Loucy (cell line): ENCODE results near the gene RAB44.

Experiments used
- H2AFZ ChIP-seq: fragments of 200-600 bp; sonication (generic); 2 replicates; pipeline ENCODE4 v1.6.0; 2016; ENCODE audit warnings: antibody characterized with exemption, mild to moderate bottlenecking, low read length, moderate library complexity
- H3F3A ChIP-seq: fragments of 200-600 bp; 2 replicates; pipeline ENCODE4 v1.6.0; 2016; ENCODE audit warnings: antibody characterized with exemption, low read depth, mild to moderate bottlenecking
- H3K27me3 ChIP-seq: fragments of 200-600 bp; sonication (generic); 2 replicates; pipeline ENCODE4 v1.6.1; 2014; ENCODE audit warnings: low read length, mild to moderate bottlenecking; ENCODE audit not compliant: insufficient read depth, poor library complexity, severe bottlenecking
- H3K36me3 ChIP-seq: fragments of 200-600 bp; sonication (generic); 2 replicates; pipeline ENCODE4 v1.6.1; 2016; ENCODE audit warnings: low read length; ENCODE audit not compliant: insufficient read depth
- H3K4me1 ChIP-seq: fragments of 200-600 bp; sonication (generic); 2 replicates; pipeline ENCODE4 v1.5.1; 2014; ENCODE audit warnings: low read length, mild to moderate bottlenecking; ENCODE audit not compliant: insufficient read depth, poor library complexity, severe bottlenecking
- H3K4me2 ChIP-seq: fragments of 200-600 bp; sonication (generic); 2 replicates; pipeline ENCODE4 v1.6.0; 2014; ENCODE audit warnings: antibody characterized with exemption, low read length, low read depth, mild to moderate bottlenecking; ENCODE audit not compliant: poor library complexity, severe bottlenecking
- H3K4me3 ChIP-seq: fragments of 200-600 bp; sonication (generic); 2 replicates; pipeline ENCODE4 v1.5.1; 2014; ENCODE audit warnings: low read length, mild to moderate bottlenecking, mixed read lengths; ENCODE audit not compliant: poor library complexity, severe bottlenecking
- H3K79me2 ChIP-seq: fragments of 200-600 bp; sonication (generic); 2 replicates; pipeline ENCODE4 v1.6.1; 2014; ENCODE audit warnings: low read length; ENCODE audit not compliant: insufficient read depth
- H3K9ac ChIP-seq: fragments of 200-600 bp; sonication (generic); 2 replicates; pipeline ENCODE4 v1.6.0; 2014; ENCODE audit warnings: mild to moderate bottlenecking, low read depth, low read length, moderate library complexity; ENCODE audit not compliant: poor library complexity, severe bottlenecking
- H3K9me2 ChIP-seq: fragments of 200-600 bp; sonication (generic); replicated peaks from 2 replicates; pipeline ENCODE4 v1.6.1; 2016; ENCODE audit warnings: low read depth, low read length, mixed read lengths
- H3K9me3 ChIP-seq: fragments of 200-600 bp; sonication (generic); 2 replicates; pipeline ENCODE4 v1.6.1; 2014; ENCODE audit warnings: mild to moderate bottlenecking, antibody characterized with exemption, low read length, low read depth; ENCODE audit not compliant: insufficient read depth
- H4K20me1 ChIP-seq: fragments of 200-600 bp; sonication (generic); 2 replicates; pipeline ENCODE4 v1.6.0; 2014; ENCODE audit warnings: antibody characterized with exemption, low read length, mild to moderate bottlenecking; ENCODE audit not compliant: insufficient read depth, poor library complexity, severe bottlenecking
- EZH2phosphoT487 ChIP-seq: fragments of 200-600 bp; IDR thresholded peaks from 2 replicates; pipeline ENCODE4 v1.6.1; 2018; ENCODE audit warnings: antibody characterized with exemption, mild to moderate bottlenecking, moderate library complexity, borderline replicate concordance
- TF ChIP-seq, protein P1 (sequence below): fragments of 200-600 bp; sonication (generic); conservative IDR thresholded peaks from 2 replicates; pipeline ENCODE4 v1.5.1; 2014; ENCODE audit warnings: mild to moderate bottlenecking, antibody characterized with exemption, low read length

The RAB44 gene

DNA sequence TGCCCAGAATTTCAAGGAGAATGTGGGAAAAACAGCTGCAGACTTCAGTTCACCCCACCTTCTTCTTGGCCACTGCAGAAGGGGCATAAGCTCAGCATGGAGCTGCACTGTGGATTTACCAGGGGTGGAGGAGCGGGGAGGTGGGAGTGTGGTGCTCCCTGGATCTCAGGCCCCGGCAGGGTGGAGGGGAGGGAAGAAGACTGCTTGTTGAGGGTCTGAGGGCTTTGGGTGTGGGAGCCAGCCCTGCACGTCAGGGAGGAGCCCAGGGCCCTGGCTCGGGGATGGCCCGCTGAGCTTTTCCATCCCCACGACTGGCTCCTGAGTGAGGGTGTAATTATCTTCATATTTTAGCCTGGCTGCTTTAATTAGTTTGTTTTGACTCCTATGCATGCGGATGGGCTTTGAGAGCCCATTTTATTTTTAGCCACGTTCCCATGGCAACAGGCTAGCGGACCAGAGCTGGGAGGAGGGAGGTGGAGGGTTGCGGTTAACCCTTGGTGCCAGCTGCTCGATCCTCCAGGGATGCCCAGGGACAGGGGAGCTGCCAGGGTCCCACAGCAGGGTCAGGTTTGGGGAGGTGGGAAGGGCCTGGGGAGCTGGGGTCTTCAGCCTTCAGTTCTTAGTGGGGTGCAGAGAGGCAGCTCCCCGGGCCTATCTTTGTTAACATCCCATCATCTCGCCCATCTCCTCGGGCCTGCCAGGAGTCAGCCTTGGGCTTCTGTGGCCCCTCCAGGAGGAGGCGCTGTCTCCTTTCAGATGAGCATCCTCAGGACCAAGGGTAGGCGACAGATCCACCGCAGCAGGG, 68.2 kb downstream of the RAB44 start:
- Histone ChIP-seq H3K9me3 (no peaks in the 10 kb centered on the region), H3K4me1 (peaks cover 9% of the 10 kb centered on the region), H3F3A (no peaks in the 10 kb centered on the region), H3K9me2 (no peaks in the 10 kb centered on the region), H3K79me2 (no peaks in the 10 kb centered on the region), H4K20me1 (no peaks in the 10 kb centered on the region), H3K36me3 (no peaks in the 10 kb centered on the region), H3K4me2 (no peak overlapping the region), H3K27me3 (no peaks in the 10 kb centered on the region), H3K9ac (no peak overlapping the region), H3K4me3 (no peak overlapping the region), H2AFZ (no peak overlapping the region)
- TF ChIP-seq, protein P1, sequence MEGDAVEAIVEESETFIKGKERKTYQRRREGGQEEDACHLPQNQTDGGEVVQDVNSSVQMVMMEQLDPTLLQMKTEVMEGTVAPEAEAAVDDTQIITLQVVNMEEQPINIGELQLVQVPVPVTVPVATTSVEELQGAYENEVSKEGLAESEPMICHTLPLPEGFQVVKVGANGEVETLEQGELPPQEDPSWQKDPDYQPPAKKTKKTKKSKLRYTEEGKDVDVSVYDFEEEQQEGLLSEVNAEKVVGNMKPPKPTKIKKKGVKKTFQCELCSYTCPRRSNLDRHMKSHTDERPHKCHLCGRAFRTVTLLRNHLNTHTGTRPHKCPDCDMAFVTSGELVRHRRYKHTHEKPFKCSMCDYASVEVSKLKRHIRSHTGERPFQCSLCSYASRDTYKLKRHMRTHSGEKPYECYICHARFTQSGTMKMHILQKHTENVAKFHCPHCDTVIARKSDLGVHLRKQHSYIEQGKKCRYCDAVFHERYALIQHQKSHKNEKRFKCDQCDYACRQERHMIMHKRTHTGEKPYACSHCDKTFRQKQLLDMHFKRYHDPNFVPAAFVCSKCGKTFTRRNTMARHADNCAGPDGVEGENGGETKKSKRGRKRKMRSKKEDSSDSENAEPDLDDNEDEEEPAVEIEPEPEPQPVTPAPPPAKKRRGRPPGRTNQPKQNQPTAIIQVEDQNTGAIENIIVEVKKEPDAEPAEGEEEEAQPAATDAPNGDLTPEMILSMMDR: peak; percentile 97
- no peak for TF ChIP-seq EZH2phosphoT487

DNA sequence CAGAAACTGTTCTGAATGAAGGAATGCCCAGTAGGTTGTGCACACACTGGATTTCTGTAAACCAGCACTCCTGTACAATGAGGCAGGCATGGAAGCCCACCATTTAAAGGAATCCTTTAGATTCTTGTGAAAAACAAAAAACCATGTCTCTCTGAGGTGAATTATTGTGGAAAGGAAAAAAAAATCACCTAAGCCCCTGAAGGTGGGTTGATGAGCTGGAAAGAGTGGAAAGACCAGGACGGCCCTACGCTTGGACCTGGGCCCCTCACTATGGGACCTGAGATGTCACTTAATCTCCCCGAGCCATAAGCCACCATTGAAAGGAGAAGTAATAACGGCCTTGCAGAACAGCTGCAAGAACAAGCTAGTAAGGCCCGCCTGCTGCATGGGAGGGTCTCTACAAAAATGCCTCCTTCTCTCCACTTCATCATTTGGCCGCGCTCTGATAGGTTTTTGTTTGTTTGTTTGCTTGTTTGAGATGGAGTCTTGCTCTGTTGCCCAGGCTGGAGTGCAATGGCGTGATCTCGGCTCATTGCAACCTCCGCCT, 68.8 kb downstream of the RAB44 start:
- H4K20me1 ChIP-seq: no peaks in the 10 kb centered on the region
- TF ChIP-seq, protein P1: no peak
- TF ChIP-seq EZH2phosphoT487: no peak
- H3K36me3 ChIP-seq: no peaks in the 10 kb centered on the region
- H3K9me3 ChIP-seq: no peaks in the 10 kb centered on the region
- no peak overlapping the region for H3K4me3 ChIP-seq
- H3K9me2 ChIP-seq: no peaks in the 10 kb centered on the region
- H3K27me3 ChIP-seq: no peaks in the 10 kb centered on the region
- no peaks in the 10 kb centered on the region for H3F3A ChIP-seq
- H3K4me1 ChIP-seq: peaks cover 9% of the 10 kb centered on the region
- H3K4me2 ChIP-seq: no peak overlapping the region
- H3K9ac ChIP-seq: no peak overlapping the region
- no peak overlapping the region for H2AFZ ChIP-seq
- no peaks in the 10 kb centered on the region for H3K79me2 ChIP-seq

DNA sequence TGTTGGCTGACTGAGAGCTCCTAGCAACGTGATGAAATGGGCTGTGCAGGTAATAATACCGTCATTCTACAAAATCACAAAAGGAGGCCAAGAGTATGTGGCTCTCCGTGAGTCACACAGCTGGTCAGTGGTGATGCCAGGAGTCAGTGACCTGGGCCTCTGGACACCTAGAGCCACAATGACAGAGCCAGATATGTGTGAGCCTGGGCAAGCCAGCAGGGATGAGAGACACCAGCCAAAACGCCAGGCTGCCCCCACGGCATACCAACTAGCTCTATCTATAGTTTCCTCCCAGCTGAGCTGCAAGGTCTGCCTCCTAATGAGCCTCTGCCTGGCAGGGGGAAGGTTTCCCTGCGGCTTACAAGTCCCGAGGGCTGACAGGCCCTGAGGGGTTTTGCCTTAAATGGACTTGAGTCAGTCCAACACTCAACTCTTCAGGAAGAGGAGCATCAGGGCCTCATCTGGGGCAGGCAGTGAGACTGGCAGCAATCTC, 71.6 kb downstream of the RAB44 start:
- Histone ChIP-seq H3K79me2 (no peaks in the 10 kb centered on the region), H3K4me2 (no peak overlapping the region), H2AFZ (no peak overlapping the region), H4K20me1 (no peaks in the 10 kb centered on the region), H3K9me3 (no peaks in the 10 kb centered on the region), H3K9ac (no peak overlapping the region), H3K36me3 (no peaks in the 10 kb centered on the region), H3K9me2 (no peaks in the 10 kb centered on the region), H3F3A (no peaks in the 10 kb centered on the region), H3K4me1 (peaks cover 9% of the 10 kb centered on the region), H3K27me3 (no peaks in the 10 kb centered on the region), H3K4me3 (no peak overlapping the region)
- TF ChIP-seq EZH2phosphoT487: no peak
- TF ChIP-seq, protein P1: no peak
